ENCODE results near the gene C22orf15. TPM values are rescaled to one million over a fixed set of nuclear protein-coding genes. Genes with fewer than 3 reads are reported as not detected.

C22orf15 gene
- total RNA-seq, 1 experiment from 2014 or later: 2.7 TPM

- H3K4me1 Mint-ChIP-seq: peaks cover 21% of the 10 kb centered on the region
- TF ChIP-seq, protein P1, sequence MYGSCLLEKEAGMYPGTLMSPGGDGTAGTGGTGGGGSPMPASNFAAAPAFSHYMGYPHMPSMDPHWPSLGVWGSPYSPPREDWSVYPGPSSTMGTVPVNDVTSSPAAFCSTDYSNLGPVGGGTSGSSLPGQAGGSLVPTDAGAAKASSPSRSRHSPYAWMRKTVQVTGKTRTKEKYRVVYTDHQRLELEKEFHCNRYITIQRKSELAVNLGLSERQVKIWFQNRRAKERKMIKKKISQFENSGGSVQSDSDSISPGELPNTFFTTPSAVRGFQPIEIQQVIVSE (CRISPR knock-in tag; IDR thresholded peaks at IDR 0.05; ENCODE audit: borderline replicate concordance): no peak
- TF ChIP-seq, protein P2, sequence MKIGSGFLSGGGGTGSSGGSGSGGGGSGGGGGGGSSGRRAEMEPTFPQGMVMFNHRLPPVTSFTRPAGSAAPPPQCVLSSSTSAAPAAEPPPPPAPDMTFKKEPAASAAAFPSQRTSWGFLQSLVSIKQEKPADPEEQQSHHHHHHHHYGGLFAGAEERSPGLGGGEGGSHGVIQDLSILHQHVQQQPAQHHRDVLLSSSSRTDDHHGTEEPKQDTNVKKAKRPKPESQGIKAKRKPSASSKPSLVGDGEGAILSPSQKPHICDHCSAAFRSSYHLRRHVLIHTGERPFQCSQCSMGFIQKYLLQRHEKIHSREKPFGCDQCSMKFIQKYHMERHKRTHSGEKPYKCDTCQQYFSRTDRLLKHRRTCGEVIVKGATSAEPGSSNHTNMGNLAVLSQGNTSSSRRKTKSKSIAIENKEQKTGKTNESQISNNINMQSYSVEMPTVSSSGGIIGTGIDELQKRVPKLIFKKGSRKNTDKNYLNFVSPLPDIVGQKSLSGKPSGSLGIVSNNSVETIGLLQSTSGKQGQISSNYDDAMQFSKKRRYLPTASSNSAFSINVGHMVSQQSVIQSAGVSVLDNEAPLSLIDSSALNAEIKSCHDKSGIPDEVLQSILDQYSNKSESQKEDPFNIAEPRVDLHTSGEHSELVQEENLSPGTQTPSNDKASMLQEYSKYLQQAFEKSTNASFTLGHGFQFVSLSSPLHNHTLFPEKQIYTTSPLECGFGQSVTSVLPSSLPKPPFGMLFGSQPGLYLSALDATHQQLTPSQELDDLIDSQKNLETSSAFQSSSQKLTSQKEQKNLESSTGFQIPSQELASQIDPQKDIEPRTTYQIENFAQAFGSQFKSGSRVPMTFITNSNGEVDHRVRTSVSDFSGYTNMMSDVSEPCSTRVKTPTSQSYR (CRISPR knock-in tag; IDR thresholded peaks at IDR 0.05): no peak
- TF ChIP-seq MLX (CRISPR knock-in tag; IDR thresholded peaks at IDR 0.05) (no peak), ZNF396 (CRISPR knock-in tag; IDR thresholded peaks at IDR 0.05; ENCODE audit: borderline replicate concordance) (no peak), SMAD4 (CRISPR knock-in tag; IDR thresholded peaks at IDR 0.05) (no peak), CTCF (IDR thresholded peaks at IDR 0.05) (no peak), ZBTB21 (CRISPR knock-in tag; IDR thresholded peaks at IDR 0.05; ENCODE audit: borderline replicate concordance) (no peak), NFATC4 (CRISPR knock-in tag; IDR thresholded peaks at IDR 0.05) (no peak), JAZF1 (CRISPR knock-in tag; IDR thresholded peaks at IDR 0.05) (no peak), FOXJ3 (CRISPR knock-in tag; IDR thresholded peaks at IDR 0.05; ENCODE audit: borderline replicate concordance) (no peak), OVOL2 (CRISPR knock-in tag; IDR thresholded peaks at IDR 0.05; ENCODE audit: borderline replicate concordance) (no peak), EMX1 (CRISPR knock-in tag; IDR thresholded peaks at IDR 0.05) (no peak), ERG (CRISPR knock-in tag; IDR thresholded peaks at IDR 0.05) (no peak), ATF1 (CRISPR knock-in tag; IDR thresholded peaks at IDR 0.05) (no peak), TEAD4 (CRISPR knock-in tag; IDR thresholded peaks at IDR 0.05) (no peak)
- TF ChIP-seq, protein P3, sequence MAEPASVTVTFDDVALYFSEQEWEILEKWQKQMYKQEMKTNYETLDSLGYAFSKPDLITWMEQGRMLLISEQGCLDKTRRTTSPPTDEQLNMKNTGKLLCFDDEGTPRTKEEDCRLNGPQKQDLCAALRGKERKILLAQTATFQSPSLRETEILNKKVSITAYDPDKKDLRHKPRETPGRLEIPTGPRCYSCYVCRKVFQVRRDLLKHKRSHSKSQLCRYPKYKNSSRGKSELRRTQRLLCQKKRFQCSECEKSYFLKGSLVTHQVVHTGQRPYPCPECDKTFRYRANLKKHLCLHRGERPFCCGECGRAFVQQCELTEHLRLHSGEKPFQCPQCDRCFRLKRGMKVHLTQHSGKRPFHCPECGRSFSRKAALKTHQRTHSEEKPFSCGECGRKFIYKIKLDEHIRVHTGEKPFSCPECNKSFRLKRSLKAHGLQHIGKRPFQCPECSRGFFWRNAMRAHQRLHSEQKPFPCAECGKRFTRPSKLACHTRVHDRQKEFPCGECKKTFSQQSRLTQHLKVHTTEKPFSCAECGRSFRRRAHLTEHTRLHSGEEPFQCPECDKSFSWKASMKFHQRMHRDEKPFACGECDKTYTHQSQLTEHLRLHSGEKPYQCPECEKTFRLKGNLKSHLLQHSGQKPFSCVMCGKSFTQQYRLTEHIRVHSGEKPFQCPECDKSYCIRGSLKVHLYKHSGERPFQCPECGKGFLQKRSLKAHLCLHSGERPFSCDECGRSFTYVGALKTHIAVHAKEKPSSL (CRISPR knock-in tag; conservative IDR thresholded peaks at IDR 0.05): no peak
- TF ChIP-seq, protein P4, sequence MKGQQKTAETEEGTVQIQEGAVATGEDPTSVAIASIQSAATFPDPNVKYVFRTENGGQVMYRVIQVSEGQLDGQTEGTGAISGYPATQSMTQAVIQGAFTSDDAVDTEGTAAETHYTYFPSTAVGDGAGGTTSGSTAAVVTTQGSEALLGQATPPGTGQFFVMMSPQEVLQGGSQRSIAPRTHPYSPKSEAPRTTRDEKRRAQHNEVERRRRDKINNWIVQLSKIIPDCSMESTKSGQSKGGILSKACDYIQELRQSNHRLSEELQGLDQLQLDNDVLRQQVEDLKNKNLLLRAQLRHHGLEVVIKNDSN (CRISPR knock-in tag; IDR thresholded peaks at IDR 0.05): no peak
- TF ChIP-seq, protein P5, sequence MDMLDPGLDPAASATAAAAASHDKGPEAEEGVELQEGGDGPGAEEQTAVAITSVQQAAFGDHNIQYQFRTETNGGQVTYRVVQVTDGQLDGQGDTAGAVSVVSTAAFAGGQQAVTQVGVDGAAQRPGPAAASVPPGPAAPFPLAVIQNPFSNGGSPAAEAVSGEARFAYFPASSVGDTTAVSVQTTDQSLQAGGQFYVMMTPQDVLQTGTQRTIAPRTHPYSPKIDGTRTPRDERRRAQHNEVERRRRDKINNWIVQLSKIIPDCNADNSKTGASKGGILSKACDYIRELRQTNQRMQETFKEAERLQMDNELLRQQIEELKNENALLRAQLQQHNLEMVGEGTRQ (CRISPR knock-in tag; IDR thresholded peaks at IDR 0.05): no peak
- ATAC-seq (no peak), DNase-seq (ENCODE audit: low spot score) (no peak)
- H3K4me3 Mint-ChIP-seq: no peak overlapping the region
- ChIA-PET CTCF (no interaction called here), POLR2A (no interaction called here)
- H3K27me3 Mint-ChIP-seq (ENCODE audit: low read depth): no peaks in the 10 kb centered on the region; the same call in 1 of the 2 replicates
- no peaks in the 10 kb centered on the region for H3K9me3 Mint-ChIP-seq
- no peaks in the 10 kb centered on the region for H3K36me3 Mint-ChIP-seq
- no peak overlapping the region for H3K27ac Mint-ChIP-seq
Measured at GRCh38 chr22:23754980-23755636, 7.7 kb upstream of the C22orf15 start.
